Loucy (cell line): Measurements from ENCODE around the gene SMIM8.

Experiments used
- EZH2phosphoT487 ChIP-seq: fragments of 200-600 bp; IDR thresholded peaks from 2 replicates; pipeline ENCODE4 v1.6.1; 2018; ENCODE audit warnings: antibody characterized with exemption, mild to moderate bottlenecking, moderate library complexity, borderline replicate concordance
- TF ChIP-seq, protein P1 (sequence below): fragments of 200-600 bp; sonication (generic); conservative IDR thresholded peaks from 2 replicates; pipeline ENCODE4 v1.5.1; 2014; ENCODE audit warnings: mild to moderate bottlenecking, antibody characterized with exemption, low read length

DNA sequence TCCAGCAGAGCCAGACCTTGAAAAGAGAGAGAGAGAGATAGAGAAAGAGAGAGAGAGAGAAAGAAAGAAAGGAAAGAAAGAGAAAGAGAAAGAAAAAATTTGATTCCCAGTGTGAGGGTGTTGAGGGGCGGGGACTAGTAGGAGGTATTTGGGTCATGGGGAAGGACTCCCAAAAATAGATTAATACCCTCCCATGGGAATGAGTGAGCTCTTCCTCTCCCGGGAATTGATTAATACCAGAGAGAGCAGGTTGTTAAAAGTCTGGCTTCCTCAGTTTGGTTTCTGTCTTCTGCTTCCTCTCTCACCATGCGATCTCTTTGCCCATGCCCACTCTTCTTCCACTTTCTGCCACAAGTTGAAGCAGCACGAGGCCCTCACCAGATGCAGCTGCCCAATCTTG is 56.6 kb downstream of the SMIM8 start:
- TF ChIP-seq EZH2phosphoT487, result no peak
- TF ChIP-seq, protein P1, sequence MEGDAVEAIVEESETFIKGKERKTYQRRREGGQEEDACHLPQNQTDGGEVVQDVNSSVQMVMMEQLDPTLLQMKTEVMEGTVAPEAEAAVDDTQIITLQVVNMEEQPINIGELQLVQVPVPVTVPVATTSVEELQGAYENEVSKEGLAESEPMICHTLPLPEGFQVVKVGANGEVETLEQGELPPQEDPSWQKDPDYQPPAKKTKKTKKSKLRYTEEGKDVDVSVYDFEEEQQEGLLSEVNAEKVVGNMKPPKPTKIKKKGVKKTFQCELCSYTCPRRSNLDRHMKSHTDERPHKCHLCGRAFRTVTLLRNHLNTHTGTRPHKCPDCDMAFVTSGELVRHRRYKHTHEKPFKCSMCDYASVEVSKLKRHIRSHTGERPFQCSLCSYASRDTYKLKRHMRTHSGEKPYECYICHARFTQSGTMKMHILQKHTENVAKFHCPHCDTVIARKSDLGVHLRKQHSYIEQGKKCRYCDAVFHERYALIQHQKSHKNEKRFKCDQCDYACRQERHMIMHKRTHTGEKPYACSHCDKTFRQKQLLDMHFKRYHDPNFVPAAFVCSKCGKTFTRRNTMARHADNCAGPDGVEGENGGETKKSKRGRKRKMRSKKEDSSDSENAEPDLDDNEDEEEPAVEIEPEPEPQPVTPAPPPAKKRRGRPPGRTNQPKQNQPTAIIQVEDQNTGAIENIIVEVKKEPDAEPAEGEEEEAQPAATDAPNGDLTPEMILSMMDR, result no peak
